GM23338 (cell line): Measurements from ENCODE around the gene CT47C1. TPM values are rescaled to one million over a fixed set of nuclear protein-coding genes. Genes with fewer than 3 reads are reported as not detected.

Experiments used
- ATAC-seq: fragments of 200-7000 bp; cut with Tn5 transposase; 3 replicates; pipeline ENCODE4 v1.9.1; 2020
- DNase-seq: peaks from one replicate; pipeline ENCODE4 v3.0.0-alpha.2; 2015; ENCODE audit warnings: low spot score
- H2AFZ ChIP-seq: fragments of 200-600 bp; sonication (generic); 2 replicates; pipeline ENCODE4 v1.8.0; 2016; ENCODE audit warnings: antibody characterized with exemption, mild to moderate bottlenecking, moderate library complexity
- H3F3A ChIP-seq: fragments of 200-600 bp; sonication (generic); replicated peaks from 2 replicates; pipeline ENCODE4 v1.8.0; 2017; ENCODE audit warnings: antibody characterized with exemption, mixed run types, low read depth
- H3K27ac ChIP-seq: fragments of 200-600 bp; sonication (generic); 2 replicates; pipeline ENCODE4 v1.6.1; 2016; ENCODE audit warnings: low read depth
- H3K27me3 ChIP-seq: fragments of 200-600 bp; sonication (generic); 2 replicates; pipeline ENCODE4 v1.8.0; 2016; ENCODE audit warnings: mild to moderate bottlenecking, mixed run types, moderate library complexity; ENCODE audit not compliant: insufficient read depth
- H3K36me3 ChIP-seq: fragments of 200-600 bp; sonication (generic); 2 replicates; pipeline ENCODE4 v1.8.0; 2016; ENCODE audit warnings: mild to moderate bottlenecking; ENCODE audit not compliant: insufficient read depth
- H3K4me1 ChIP-seq: fragments of 200-600 bp; sonication (generic); 2 replicates; pipeline ENCODE4 v1.8.0; 2016; ENCODE audit warnings: mild to moderate bottlenecking, moderate library complexity; ENCODE audit not compliant: insufficient read depth
- H3K4me2 ChIP-seq: fragments of 200-600 bp; sonication (generic); 2 replicates; pipeline ENCODE4 v1.7.1; 2017; ENCODE audit warnings: mixed run types
- H3K4me3 ChIP-seq: fragments of 200-600 bp; sonication (generic); 2 replicates; pipeline ENCODE4 v1.6.1; 2016; ENCODE audit warnings: mixed run types
- H3K79me2 ChIP-seq: fragments of 200-600 bp; sonication (generic); replicated peaks from 2 replicates; pipeline ENCODE4 v1.8.0; 2017; ENCODE audit warnings: mild to moderate bottlenecking; ENCODE audit not compliant: insufficient read depth
- H3K9me2 ChIP-seq: fragments of 200-600 bp; sonication (generic); 2 replicates; pipeline ENCODE4 v1.8.0; 2017; ENCODE audit not compliant: insufficient read depth
- H4K20me1 ChIP-seq: fragments of 200-600 bp; sonication (generic); replicated peaks from 2 replicates; pipeline ENCODE4 v1.8.0; 2017; ENCODE audit warnings: mild to moderate bottlenecking; ENCODE audit not compliant: insufficient read depth
- H3K27ac Mint-ChIP-seq: 2 replicates; pipeline ENCODE4 v1.8.0; 2020; ENCODE audit warnings: inconsistent platforms, mild to moderate bottlenecking, moderate library complexity, mixed read lengths
- H3K27me3 Mint-ChIP-seq: 3 replicates; pipeline ENCODE4 v1.8.0; 2022; ENCODE audit warnings: low read depth, mild to moderate bottlenecking, moderate library complexity, mixed read lengths, inconsistent platforms; ENCODE audit not compliant: insufficient read depth, poor library complexity
- H3K36me3 Mint-ChIP-seq: 3 replicates; pipeline ENCODE4 v1.8.0; 2021; ENCODE audit warnings: low read depth, mild to moderate bottlenecking, inconsistent platforms, moderate library complexity, mixed read lengths
- H3K4me1 Mint-ChIP-seq: 3 replicates; pipeline ENCODE4 v1.8.0; 2020; ENCODE audit warnings: mild to moderate bottlenecking, inconsistent platforms, mixed read lengths
- H3K4me3 Mint-ChIP-seq: 3 replicates; pipeline ENCODE4 v1.8.0; 2021; ENCODE audit warnings: moderate library complexity, mild to moderate bottlenecking, inconsistent platforms, mixed read lengths
- H3K9me3 Mint-ChIP-seq: 3 replicates; pipeline ENCODE4 v1.8.0; 2020; ENCODE audit warnings: moderate library complexity, mild to moderate bottlenecking, inconsistent platforms, mixed read lengths
- CREB1 ChIP-seq: fragments of 250-450 bp; sonication (Bioruptor Pico); IDR thresholded peaks from 2 replicates; pipeline ENCODE4 v1.5.0; 2020; ENCODE audit warnings: low read depth, mild to moderate bottlenecking, moderate library complexity
- ETS1 ChIP-seq: IDR thresholded peaks from 2 replicates; pipeline ENCODE4 v1.6.1; 2016; ENCODE audit warnings: antibody characterized with exemption
- EZH2phosphoT487 ChIP-seq: fragments of 200-600 bp; sonication (generic); IDR thresholded peaks from one replicate; pipeline ENCODE4 v1.8.1; 2018; ENCODE audit warnings: antibody characterized with exemption; ENCODE audit not compliant: unreplicated experiment
- JUNB ChIP-seq: IDR thresholded peaks from one replicate; pipeline ENCODE4 v1.6.1; 2016; ENCODE audit warnings: antibody characterized with exemption; ENCODE audit not compliant: unreplicated experiment
- ZNF114 ChIP-seq: fragments of 250-450 bp; sonication (Bioruptor Pico); IDR thresholded peaks from 2 replicates; pipeline ENCODE4 v1.5.0; 2020; ENCODE audit warnings: mild to moderate bottlenecking, moderate library complexity
- ZNF462 ChIP-seq: fragments of 250-450 bp; sonication (Bioruptor Pico); IDR thresholded peaks from 2 replicates; pipeline ENCODE4 v1.5.0; 2020; ENCODE audit warnings: mild to moderate bottlenecking, moderate library complexity
- polyA plus RNA-seq: library from polyadenylated mRNA; unstranded; fragments of >200 nt; fragmentation: Nextera tagmentation; extraction: Ambion mirVana; gene quantifications from 2 replicates; pipeline ENCODE4 v1.2.1, GENCODE V29; 2016
- total RNA-seq: library from RNA; depleted of rRNA; stranded (reverse); fragments of >200 nt; shearing (Covaris generic); gene quantifications from 2 replicates; pipeline ENCODE4 v1.2.3, GENCODE V29; 2014

CT47C1 gene
- total and polyA plus RNA-seq, 2 experiments from 2014 or later = not detected

GRCh38 chrX:119090627-119091026 lies 17.8 kb downstream of the CT47C1 start:
- ATAC-seq (peak; percentile 69), DNase-seq (no peak)
- H3K9me2 ChIP-seq = no peaks in the 10 kb centered on the region
- H3K4me1 ChIP-seq = no peaks in the 10 kb centered on the region; the same call in 1 of the 2 replicates
- Mint-ChIP-seq H3K27me3 (peaks cover 5% of the 10 kb centered on the region), H3K9me3 (no peaks in the 10 kb centered on the region), H3K4me1 (peaks cover 11% of the 10 kb centered on the region), H3K4me3 (no peak overlapping the region), H3K27ac (no peak overlapping the region), H3K36me3 (no peaks in the 10 kb centered on the region)
- H3K27ac ChIP-seq = no peak overlapping the region
- no peaks in the 10 kb centered on the region for H3F3A ChIP-seq
- H3K27me3 ChIP-seq = no peaks in the 10 kb centered on the region
- TF ChIP-seq CREB1 (CRISPR knock-in tag) = no peak
- no peak for TF ChIP-seq ZNF462 (CRISPR knock-in tag)
- TF ChIP-seq ETS1 = no peak
- no peak for TF ChIP-seq EZH2phosphoT487
- TF ChIP-seq JUNB = no peak
- TF ChIP-seq ZNF114 (CRISPR knock-in tag) = no peak
- H3K36me3 ChIP-seq = no peaks in the 10 kb centered on the region
- no peaks in the 10 kb centered on the region for H4K20me1 ChIP-seq
- no peak overlapping the region for H3K4me3 ChIP-seq
- no peaks in the 10 kb centered on the region for H3K79me2 ChIP-seq
- H3K4me2 ChIP-seq = peak overlapping the region; percentile 14; the same call in 1 of the 2 replicates
- H2AFZ ChIP-seq = no peak overlapping the region
